ENCODE data around the gene PLCH2.
"Not testable (repeated sequence)": the region's sequence is repeated elsewhere in the genome, so short reads cannot be mapped to it uniquely, and the experiment has no call there.

The PLCH2 gene

GRCh38 chr1:2548068-2548589, 72.0 kb downstream of the PLCH2 start:
- peak overlapping the region; percentile 92 for H3K27ac Mint-ChIP-seq
- H3K4me1 Mint-ChIP-seq (ENCODE audit: low read depth): peaks cover 55% of the 10 kb centered on the region
- H3K4me3 Mint-ChIP-seq: peak overlapping the region; percentile 86
- no peaks in the 10 kb centered on the region for H3K9me3 Mint-ChIP-seq
- intact Hi-C loops (cut with micrococcal nuclease): loop anchor here (1.0 to 5.0 kb wide), 4 partner anchors 8 to 351 kb away; partner anchors contain the start of genes PANK4, PRXL2B and TNFRSF14
- H3K27me3 Mint-ChIP-seq: peaks cover 18% of the 10 kb centered on the region
- H3K36me3 Mint-ChIP-seq (ENCODE audit: low read depth): no peaks in the 10 kb centered on the region

DNA sequence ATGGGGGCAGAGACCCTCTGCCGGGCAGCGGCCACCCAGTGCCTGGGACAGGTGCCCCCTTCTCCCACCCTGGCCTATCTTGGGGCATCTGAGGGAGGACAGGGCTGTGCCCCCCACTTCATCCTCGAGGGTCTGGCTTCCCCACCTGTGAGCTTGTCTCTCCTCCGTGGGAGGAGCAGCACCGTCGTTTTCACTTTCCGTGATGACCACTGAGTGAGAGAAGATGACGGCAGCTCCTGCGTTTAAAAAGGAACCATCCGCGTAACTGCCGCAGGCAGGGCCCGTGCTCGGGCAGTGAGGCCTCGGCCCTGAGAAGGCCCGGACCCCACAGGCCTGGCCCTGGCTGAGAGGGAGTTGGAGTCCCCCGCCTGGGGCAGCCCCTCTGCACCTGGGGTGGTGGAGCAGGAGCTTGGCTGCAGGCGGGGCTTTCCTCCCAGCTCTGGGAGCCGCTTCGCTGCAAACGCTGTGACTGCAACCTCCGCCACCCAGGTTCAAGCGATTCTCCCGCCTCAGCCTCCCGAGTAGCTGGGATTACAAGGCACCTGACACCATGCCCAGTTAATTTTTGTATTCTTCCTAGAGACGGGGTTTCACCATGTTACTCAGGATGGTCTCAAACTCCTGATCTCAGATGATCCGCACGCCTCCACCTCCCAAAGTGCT, 73.4 kb downstream of the PLCH2 start:
- intact Hi-C loops (cut with micrococcal nuclease): loop anchor here (5.0 kb wide), 1 partner anchor 352 kb away; no protein-coding TSS in a partner anchor
- Mint-ChIP-seq H3K27me3 (peaks cover 11% of the 10 kb centered on the region), H3K27ac (peak overlapping the region; percentile 92), H3K4me3 (peak overlapping the region; percentile 86), H3K4me1 (ENCODE audit: low read depth) (peaks cover 66% of the 10 kb centered on the region)
- not testable (repeated sequence) for H3K9me3 Mint-ChIP-seq; H3K36me3 Mint-ChIP-seq (ENCODE audit: low read depth)

- H3K4me3 Mint-ChIP-seq; H3K27me3 Mint-ChIP-seq; intact Hi-C loops (cut with micrococcal nuclease); H3K9me3 Mint-ChIP-seq; H3K36me3 Mint-ChIP-seq (ENCODE audit: low read depth): not testable (repeated sequence)
- peak overlapping the region; percentile 92 for H3K27ac Mint-ChIP-seq
- H3K4me1 Mint-ChIP-seq (ENCODE audit: low read depth): peaks cover 69% of the 10 kb centered on the region
Measured at GRCh38 chr1:2550309-2550861, 74.3 kb downstream of the PLCH2 start.

DNA sequence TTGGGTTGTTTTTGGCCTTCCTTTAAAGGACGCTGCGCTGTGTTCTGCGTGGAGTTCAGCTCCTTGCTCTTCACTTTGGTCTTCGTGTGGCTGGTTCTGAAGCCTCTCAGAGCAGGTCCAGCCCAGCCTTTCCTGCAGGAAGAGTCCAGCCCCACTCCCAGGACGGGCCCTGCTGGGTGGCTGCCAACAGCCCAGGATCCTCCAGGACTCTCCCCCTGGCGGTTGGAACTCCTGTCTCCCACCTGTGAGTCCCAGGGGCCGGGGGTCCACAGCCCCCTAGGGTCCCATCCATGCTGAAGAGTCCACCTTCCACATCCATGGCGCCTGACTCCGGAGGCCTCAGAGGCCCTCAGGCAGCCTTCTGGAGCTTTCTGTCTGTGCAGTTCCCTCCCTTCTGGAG, 75.5 kb downstream of the PLCH2 start:
- H3K27me3 Mint-ChIP-seq; intact Hi-C loops (cut with micrococcal nuclease); H3K9me3 Mint-ChIP-seq; H3K4me3 Mint-ChIP-seq: not testable (repeated sequence)
- H3K27ac Mint-ChIP-seq: peak overlapping the region; percentile 11
- H3K4me1 Mint-ChIP-seq (ENCODE audit: low read depth): peaks cover 67% of the 10 kb centered on the region
- peaks cover 18% of the 10 kb centered on the region for H3K36me3 Mint-ChIP-seq (ENCODE audit: low read depth)

GRCh38 chr1:2552189-2552588, 76.1 kb downstream of the PLCH2 start:
- peaks cover 66% of the 10 kb centered on the region for H3K4me1 Mint-ChIP-seq (ENCODE audit: low read depth)
- intact Hi-C loops (cut with micrococcal nuclease): no loop called here
- H3K9me3 Mint-ChIP-seq: no peaks in the 10 kb centered on the region
- H3K4me3 Mint-ChIP-seq: no peak overlapping the region
- H3K27me3 Mint-ChIP-seq: peaks cover 9% of the 10 kb centered on the region
- no peak overlapping the region for H3K27ac Mint-ChIP-seq
- peaks cover 24% of the 10 kb centered on the region for H3K36me3 Mint-ChIP-seq (ENCODE audit: low read depth)

- H3K4me3 Mint-ChIP-seq; H3K27ac Mint-ChIP-seq; H3K27me3 Mint-ChIP-seq; H3K9me3 Mint-ChIP-seq; intact Hi-C loops (cut with micrococcal nuclease): not testable (repeated sequence)
- peaks cover 66% of the 10 kb centered on the region for H3K4me1 Mint-ChIP-seq (ENCODE audit: low read depth)
- H3K36me3 Mint-ChIP-seq (ENCODE audit: low read depth): peaks cover 33% of the 10 kb centered on the region
Measured at GRCh38 chr1:2553076-2553475, 77.0 kb downstream of the PLCH2 start.

DNA sequence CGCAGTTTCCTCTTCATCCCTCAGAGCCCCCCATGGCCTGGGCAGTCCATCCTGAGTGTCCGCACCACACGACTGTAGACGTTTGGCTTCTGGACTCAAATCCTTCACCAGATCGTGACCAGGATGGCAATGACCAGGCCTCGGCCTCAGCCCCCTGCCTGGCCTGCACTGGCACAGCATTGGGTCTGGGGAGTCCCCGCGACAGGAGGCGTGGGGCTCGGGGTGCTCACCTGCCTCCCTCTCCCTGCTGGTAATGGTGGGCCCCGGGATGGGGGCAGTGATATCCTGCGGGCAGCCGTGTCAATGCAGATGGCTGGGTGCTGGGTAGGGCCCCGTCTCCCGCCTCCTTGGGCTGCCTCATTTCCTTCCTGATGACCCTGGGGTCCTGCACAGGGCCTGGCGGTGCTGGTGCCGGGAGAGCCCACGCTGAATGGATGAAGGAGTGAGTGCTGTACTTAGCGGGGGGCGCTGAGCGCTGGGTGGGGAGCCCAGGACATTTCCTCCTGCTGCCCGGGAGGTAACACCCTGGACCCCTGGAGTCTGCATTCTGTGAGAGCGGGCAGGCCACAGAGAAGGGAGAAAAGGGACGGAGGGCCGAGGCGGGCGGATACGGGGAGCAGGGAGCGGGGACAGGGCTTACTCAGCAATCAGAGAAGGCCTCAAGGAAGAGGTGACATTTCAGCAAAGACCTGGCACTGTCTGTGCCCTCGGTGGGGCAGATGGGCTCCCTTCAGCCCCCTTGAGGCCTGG, 78.0 kb downstream of the PLCH2 start:
- Mint-ChIP-seq H3K27me3 (peaks cover 9% of the 10 kb centered on the region), H3K4me1 (ENCODE audit: low read depth) (peaks cover 66% of the 10 kb centered on the region), H3K36me3 (ENCODE audit: low read depth) (peaks cover 43% of the 10 kb centered on the region), H3K9me3 (no peaks in the 10 kb centered on the region), H3K27ac (peak overlapping the region; percentile 96), H3K4me3 (peak overlapping the region; percentile 84)
- intact Hi-C loops (cut with micrococcal nuclease): loop anchor here (2.0 kb wide), 1 partner anchor 25 kb away; no protein-coding TSS in a partner anchor

GRCh38 chr1:2554621-2555387, 78.7 kb downstream of the PLCH2 start:
- Mint-ChIP-seq H3K36me3 (ENCODE audit: low read depth) (peaks cover 50% of the 10 kb centered on the region), H3K27ac (peak overlapping the region; percentile 96), H3K27me3 (peaks cover 9% of the 10 kb centered on the region), H3K4me3 (peak overlapping the region; percentile 84), H3K9me3 (no peaks in the 10 kb centered on the region), H3K4me1 (ENCODE audit: low read depth) (peaks cover 66% of the 10 kb centered on the region)
- intact Hi-C loops (cut with micrococcal nuclease): loop anchor here (2.0 kb wide), 1 partner anchor 24 kb away; no protein-coding TSS in a partner anchor

Data from dendritic cell treated with granulocyte-macrophage colony-stimulating factor and Interleukin-4, amounts not matched to agents 40 ng/mL and 50 ng/mL, for 4 days (primary cell).